Muscle layer of colon (tissue), 2 donors: ENCODE data around the gene FNDC11.

Experiments
- H3K27ac ChIP-seq: one replicate; pipeline ENCODE4 v1.7.0; 2013; ENCODE audit warnings: low read depth, mild to moderate bottlenecking, low read length, moderate library complexity
- H3K27me3 ChIP-seq, 2 donors: one replicate each; pipeline ENCODE4 v1.7.0; 2013; ENCODE audit warnings: low read length in 2 of 2, mild to moderate bottlenecking in 2 of 2; ENCODE audit not compliant: insufficient read depth in 2 of 2, control insufficient read depth in 1 of 2
- H3K36me3 ChIP-seq: one replicate; pipeline ENCODE4 v1.7.0; 2013; ENCODE audit warnings: mild to moderate bottlenecking, low read length; ENCODE audit not compliant: insufficient read depth
- H3K4me1 ChIP-seq: one replicate; pipeline ENCODE4 v1.7.0; 2013; ENCODE audit warnings: mild to moderate bottlenecking, low read length; ENCODE audit not compliant: insufficient read depth
- H3K4me3 ChIP-seq, 2 donors: one replicate each; pipeline ENCODE4 v1.7.0; 2013; ENCODE audit warnings: low read length in 2 of 2, low read depth in 1 of 2, mild to moderate bottlenecking in 1 of 2, moderate library complexity in 1 of 2
- H3K9ac ChIP-seq: one replicate; pipeline ENCODE4 v1.7.0; 2013; ENCODE audit warnings: low read length
- H3K9me3 ChIP-seq: one replicate; pipeline ENCODE4 v1.7.0; 2013; ENCODE audit warnings: mild to moderate bottlenecking, low read length
- donor health status: abdominal sarcoma.
- donor health status: Adenocarcinoma of cecum.

FNDC11 gene

GRCh38 chr20:63560333-63560805 lies 6.4 kb downstream of the FNDC11 start:
- peaks cover 15% of the 10 kb centered on the region for H3K36me3 ChIP-seq
- H3K9ac ChIP-seq, result no peak overlapping the region
- no peak overlapping the region for H3K4me3 ChIP-seq
- H3K27me3 ChIP-seq, result no peaks in the 10 kb centered on the region
- no peaks in the 10 kb centered on the region for H3K4me1 ChIP-seq
- H3K9me3 ChIP-seq, result no peaks in the 10 kb centered on the region
- H3K27ac ChIP-seq, result no peak overlapping the region

GRCh38 chr20:63560856-63561609 lies 7.1 kb downstream of the FNDC11 start:
- H3K27me3 ChIP-seq, result no peaks in the 10 kb centered on the region
- H3K36me3 ChIP-seq, result peaks cover 15% of the 10 kb centered on the region
- no peaks in the 10 kb centered on the region for H3K4me1 ChIP-seq
- no peak overlapping the region for H3K27ac ChIP-seq
- H3K9me3 ChIP-seq, result no peaks in the 10 kb centered on the region
- H3K4me3 ChIP-seq, result no peak overlapping the region
- no peak overlapping the region for H3K9ac ChIP-seq

- Histone ChIP-seq H3K4me1 (no peaks in the 10 kb centered on the region), H3K36me3 (peaks cover 15% of the 10 kb centered on the region), H3K27ac (no peak overlapping the region), H3K9ac (no peak overlapping the region), H3K4me3 (no peak overlapping the region), H3K9me3 (no peaks in the 10 kb centered on the region), H3K27me3 (no peaks in the 10 kb centered on the region)
Observed at GRCh38 chr20:63561624-63562396, 7.9 kb downstream of the FNDC11 start.

GRCh38 chr20:63562461-63563224 lies 8.7 kb downstream of the FNDC11 start:
- no peak overlapping the region for H3K27ac ChIP-seq
- H3K27me3 ChIP-seq, result no peaks in the 10 kb centered on the region
- no peaks in the 10 kb centered on the region for H3K4me1 ChIP-seq
- no peaks in the 10 kb centered on the region for H3K9me3 ChIP-seq
- H3K36me3 ChIP-seq, result peaks cover 15% of the 10 kb centered on the region
- H3K9ac ChIP-seq, result no peak overlapping the region
- H3K4me3 ChIP-seq, result no peak overlapping the region

GRCh38 chr20:63563225-63563935 lies 9.4 kb downstream of the FNDC11 start:
- H3K27ac ChIP-seq, result no peak overlapping the region
- no peak overlapping the region for H3K4me3 ChIP-seq
- no peaks in the 10 kb centered on the region for H3K9me3 ChIP-seq
- no peaks in the 10 kb centered on the region for H3K27me3 ChIP-seq
- no peak overlapping the region for H3K9ac ChIP-seq
- H3K4me1 ChIP-seq, result no peaks in the 10 kb centered on the region
- H3K36me3 ChIP-seq, result peaks cover 15% of the 10 kb centered on the region

- Histone ChIP-seq H3K36me3 (peaks cover 15% of the 10 kb centered on the region), H3K9ac (no peak overlapping the region), H3K4me1 (no peaks in the 10 kb centered on the region)
Observed at GRCh38 chr20:63564036-63564810, 10.3 kb downstream of the FNDC11 start.

GRCh38 chr20:63565021-63565698 lies 11.2 kb downstream of the FNDC11 start:
- Histone ChIP-seq H3K27me3 (no peaks in the 10 kb centered on the region), H3K27ac (no peak overlapping the region), H3K36me3 (peaks cover 15% of the 10 kb centered on the region), H3K9me3 (no peaks in the 10 kb centered on the region), H3K4me1 (no peaks in the 10 kb centered on the region), H3K9ac (no peak overlapping the region), H3K4me3 (no peak overlapping the region)

More at GRCh38 chr20:63564036-63564810, 10.3 kb downstream of the FNDC11 start:
- Histone ChIP-seq H3K27ac (no peak overlapping the region), H3K4me3 (no peak overlapping the region), H3K9me3 (no peaks in the 10 kb centered on the region), H3K27me3 (no peaks in the 10 kb centered on the region)

GRCh38 chr20:63565699-63566335 lies 11.9 kb downstream of the FNDC11 start:
- H3K27ac ChIP-seq, result no peak overlapping the region
- no peaks in the 10 kb centered on the region for H3K9me3 ChIP-seq
- peaks cover 8% of the 10 kb centered on the region for H3K36me3 ChIP-seq
- no peaks in the 10 kb centered on the region for H3K27me3 ChIP-seq
- H3K9ac ChIP-seq, result no peak overlapping the region
- H3K4me3 ChIP-seq, result no peak overlapping the region
- H3K4me1 ChIP-seq, result no peaks in the 10 kb centered on the region

- Histone ChIP-seq H3K4me3 (no peak overlapping the region), H3K36me3 (peaks cover under 1% of the 10 kb centered on the region), H3K9ac (no peak overlapping the region), H3K27me3 (no peaks in the 10 kb centered on the region), H3K4me1 (no peaks in the 10 kb centered on the region), H3K9me3 (no peaks in the 10 kb centered on the region), H3K27ac (no peak overlapping the region)
Observed at GRCh38 chr20:63566395-63567135, 12.6 kb downstream of the FNDC11 start.
